Measurements from ENCODE around the gene STXBP6. TPM values are rescaled to one million over a fixed set of nuclear protein-coding genes. Genes with fewer than 3 reads are reported as not detected.

STXBP6 gene
- 10 to 100 TPM in 2 of 4 donors, 1 to 10 TPM in 2; 7.1 to 16.8 (median 8.9) TPM for total RNA-seq

GRCh38 chr14:25049568-25050268 lies at the start of gene STXBP6:
TSS of gene STXBP6 (minus strand) at chr14:25050147. CDS start at chr14:24974818, 75,329 bp downstream.
- H3K9me3 ChIP-seq = no peaks in the 10 kb centered on the region
- intact Hi-C loops (cut with DNase I; ENCODE audit: low total_unique reads) = loop anchor here (10.0 kb wide), 1 partner anchor 245 kb away; no protein-coding TSS in a partner anchor
- in situ Hi-C loops (cut with MboI; ENCODE audit: low pct_ligation_motif_present in 1 of 4, low pct_unique_long_range_greater_than_20kb in 1 of 4, low sequenced_read_pairs in 3 of 4) = loop anchor here (10.0 kb wide), 2 partner anchors 235 to 245 kb away; no protein-coding TSS in a partner anchor
- H3K27ac ChIP-seq = peak within 1 kb of the TSS; percentile 86 to 94 (median 90)
- H3K36me3 ChIP-seq = no peaks in the 10 kb centered on the region
- peak; percentile 46 for TF ChIP-seq POLR2A (IDR thresholded peaks at IDR 0.05)
- no peak for TF ChIP-seq CTCF (IDR thresholded peaks at IDR 0.05)
- peak in 2 of 3 donors; percentile 18 to 49 for TF ChIP-seq POLR2AphosphoS5 (IDR thresholded peaks at IDR 0.05)
- H3K4me3 ChIP-seq = peak within 1 kb of the TSS; percentile 71 to 85 (median 74)
- DNase-seq = peak; percentile 78
- H3K4me1 ChIP-seq = peaks cover 4 to 43% (median 25%) of the 10 kb centered on the region in 4 donors
- peaks cover 12% of the 10 kb centered on the region for H3K27me3 ChIP-seq
- WGBS, 2 donors (ENCODE audit: low coverage in 1 of 2) = 1% methylated on average over 52 of the region's 82 CpGs; no CpG with 5 or more reads in 1 of the 2 donors

- no peak overlapping the region for H3K27ac ChIP-seq
- peaks cover 0 to 16% (median 5%) of the 10 kb centered on the region in 4 donors for H3K4me1 ChIP-seq
- no peak overlapping the region for H3K4me3 ChIP-seq
- intact Hi-C loops (cut with DNase I; ENCODE audit: low total_unique reads) (no loop called here), in situ Hi-C loops (cut with MboI; ENCODE audit: low pct_ligation_motif_present in 1 of 4, low pct_unique_long_range_greater_than_20kb in 1 of 4, low sequenced_read_pairs in 3 of 4) (no loop called here)
- H3K9me3 ChIP-seq = no peaks in the 10 kb centered on the region
- TF ChIP-seq POLR2A (IDR thresholded peaks at IDR 0.05) (no peak), CTCF (IDR thresholded peaks at IDR 0.05) (no peak), POLR2AphosphoS5 (IDR thresholded peaks at IDR 0.05) (no peak), EP300 (IDR thresholded peaks at IDR 0.05; ENCODE audit: low read depth) (no peak)
- DNase-seq = no peak
- H3K27me3 ChIP-seq = no peaks in the 10 kb centered on the region
- WGBS, 2 donors (ENCODE audit: low coverage in 1 of 2) = 20 to 58% methylated on average over 1 to 2 of the region's 2 CpGs
- no peaks in the 10 kb centered on the region for H3K36me3 ChIP-seq
Observed at GRCh38 chr14:25097120-25097519, 47.2 kb upstream of the STXBP6 start.

- Histone ChIP-seq H3K4me1 (peaks cover 0 to 19% (median 5%) of the 10 kb centered on the region in 4 donors), H3K4me3 (no peak overlapping the region), H3K27me3 (no peaks in the 10 kb centered on the region), H3K9me3 (no peaks in the 10 kb centered on the region), H3K36me3 (no peaks in the 10 kb centered on the region), H3K27ac (peak overlapping the region; percentile 9 to 65 (median 53))
- peak; percentile 30 for DNase-seq
- in situ Hi-C loops (cut with MboI; ENCODE audit: low pct_ligation_motif_present in 1 of 4, low pct_unique_long_range_greater_than_20kb in 1 of 4, low sequenced_read_pairs in 3 of 4) = no loop called here
- intact Hi-C loops (cut with DNase I; ENCODE audit: low total_unique reads) = no loop called here
- WGBS, 2 donors (ENCODE audit: low coverage in 1 of 2) = 38 to 50% methylated on average over 2 to 5 of the region's 5 CpGs
- TF ChIP-seq POLR2AphosphoS5 (IDR thresholded peaks at IDR 0.05) (no peak), EP300 (IDR thresholded peaks at IDR 0.05; ENCODE audit: low read depth) (no peak), POLR2A (IDR thresholded peaks at IDR 0.05) (no peak)
Observed at GRCh38 chr14:25095736-25096437, 45.9 kb upstream of the STXBP6 start.

GRCh38 chr14:25094171-25094907 lies 44.4 kb upstream of the STXBP6 start:
- no peak for TF ChIP-seq CTCF (IDR thresholded peaks at IDR 0.05)
- TF ChIP-seq POLR2AphosphoS5 (IDR thresholded peaks at IDR 0.05) = no peak
- no peak for TF ChIP-seq POLR2A (IDR thresholded peaks at IDR 0.05)
- TF ChIP-seq EP300 (IDR thresholded peaks at IDR 0.05; ENCODE audit: low read depth) = no peak
- no peaks in the 10 kb centered on the region for H3K36me3 ChIP-seq
- in situ Hi-C loops (cut with MboI; ENCODE audit: low pct_ligation_motif_present in 1 of 4, low pct_unique_long_range_greater_than_20kb in 1 of 4, low sequenced_read_pairs in 3 of 4) (no loop called here), intact Hi-C loops (cut with DNase I; ENCODE audit: low total_unique reads) (no loop called here)
- H3K27me3 ChIP-seq = no peaks in the 10 kb centered on the region
- WGBS, 2 donors (ENCODE audit: low coverage in 1 of 2) = 81 to 82% methylated on average over 6 to 9 of the region's 9 CpGs
- no peak overlapping the region for H3K27ac ChIP-seq
- no peak overlapping the region for H3K4me3 ChIP-seq
- no peaks in the 10 kb centered on the region for H3K9me3 ChIP-seq
- no peak for DNase-seq
- peaks cover 0 to 20% (median 5%) of the 10 kb centered on the region in 4 donors for H3K4me1 ChIP-seq
